ENCODE data around the gene EMX2.
A peak's percentile ranks its signal among the peaks of the same experiment; 100 is the strongest.

EMX2 gene

DNA sequence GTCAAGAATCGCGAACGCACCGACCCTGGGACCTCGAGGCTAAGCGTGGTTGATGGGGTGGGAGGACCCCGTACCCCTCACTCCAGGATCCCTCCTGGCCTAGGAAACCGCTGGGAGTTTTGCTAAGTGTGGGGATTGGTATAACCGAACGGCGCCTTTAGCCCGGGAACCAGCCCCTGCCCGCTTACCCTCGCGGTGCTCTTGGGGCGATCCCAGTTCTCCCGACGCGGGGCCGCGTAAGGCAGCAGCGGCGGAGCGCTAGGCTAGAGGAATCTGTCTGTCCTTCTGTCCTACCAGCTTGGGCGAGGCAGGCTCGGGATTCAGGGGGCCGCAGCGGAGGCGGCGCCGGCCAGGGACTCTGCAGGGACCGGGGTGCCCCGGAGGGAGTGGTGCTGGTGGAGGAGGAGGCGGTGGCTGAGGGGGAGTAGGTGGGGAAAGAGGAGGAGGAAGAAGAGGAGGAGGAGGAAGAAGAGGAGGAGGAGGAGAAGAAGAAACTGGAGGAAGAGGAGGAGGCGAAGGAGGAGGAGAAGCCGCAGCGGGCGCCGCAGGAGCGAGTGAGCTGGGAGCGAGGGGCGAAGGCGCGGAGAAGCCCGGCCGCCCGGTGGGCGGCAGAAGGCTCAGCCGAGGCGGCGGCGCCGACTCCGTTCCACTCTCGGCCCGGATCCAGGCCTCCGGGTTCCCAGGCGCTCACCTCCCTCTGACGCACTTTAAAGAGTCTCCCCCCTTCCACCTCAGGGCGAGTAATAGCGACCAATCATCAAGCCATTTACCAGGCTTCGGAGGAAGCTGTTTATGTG lies 439 bp upstream of the EMX2 start:
- peak; percentile 89 for DNase-seq (ENCODE audit: low read depth)
- H3K4me3 ChIP-seq (ENCODE audit: low read depth, low read length), result peak overlapping the region; percentile 60

DNA sequence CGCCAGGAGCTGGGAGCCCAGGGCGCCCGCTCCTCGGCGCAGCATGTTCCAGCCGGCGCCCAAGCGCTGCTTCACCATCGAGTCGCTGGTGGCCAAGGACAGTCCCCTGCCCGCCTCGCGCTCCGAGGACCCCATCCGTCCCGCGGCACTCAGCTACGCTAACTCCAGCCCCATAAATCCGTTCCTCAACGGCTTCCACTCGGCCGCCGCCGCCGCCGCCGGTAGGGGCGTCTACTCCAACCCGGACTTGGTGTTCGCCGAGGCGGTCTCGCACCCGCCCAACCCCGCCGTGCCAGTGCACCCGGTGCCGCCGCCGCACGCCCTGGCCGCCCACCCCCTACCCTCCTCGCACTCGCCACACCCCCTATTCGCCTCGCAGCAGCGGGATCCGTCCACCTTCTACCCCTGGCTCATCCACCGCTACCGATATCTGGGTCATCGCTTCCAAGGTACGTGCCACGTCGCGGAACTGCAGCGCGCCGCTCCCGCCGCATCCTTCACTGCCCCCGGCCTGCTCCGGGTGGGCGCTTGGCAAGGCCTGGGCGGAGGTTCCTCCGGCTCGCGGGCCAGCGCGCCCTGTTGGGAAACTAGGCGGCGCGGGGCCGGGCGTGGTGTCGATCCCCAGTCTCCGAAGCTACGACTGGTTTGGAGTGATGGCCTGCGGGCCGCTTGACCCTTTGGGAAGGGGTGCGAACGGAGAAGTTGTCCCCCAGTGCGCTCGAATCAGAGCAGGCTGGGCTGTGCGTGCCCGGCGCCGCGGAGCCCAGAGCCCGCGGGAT lies 868 bp downstream of the EMX2 start:
- DNase-seq (ENCODE audit: low read depth), result no peak
- H3K4me3 ChIP-seq (ENCODE audit: low read depth, low read length), result peak overlapping the region; percentile 60

DNA sequence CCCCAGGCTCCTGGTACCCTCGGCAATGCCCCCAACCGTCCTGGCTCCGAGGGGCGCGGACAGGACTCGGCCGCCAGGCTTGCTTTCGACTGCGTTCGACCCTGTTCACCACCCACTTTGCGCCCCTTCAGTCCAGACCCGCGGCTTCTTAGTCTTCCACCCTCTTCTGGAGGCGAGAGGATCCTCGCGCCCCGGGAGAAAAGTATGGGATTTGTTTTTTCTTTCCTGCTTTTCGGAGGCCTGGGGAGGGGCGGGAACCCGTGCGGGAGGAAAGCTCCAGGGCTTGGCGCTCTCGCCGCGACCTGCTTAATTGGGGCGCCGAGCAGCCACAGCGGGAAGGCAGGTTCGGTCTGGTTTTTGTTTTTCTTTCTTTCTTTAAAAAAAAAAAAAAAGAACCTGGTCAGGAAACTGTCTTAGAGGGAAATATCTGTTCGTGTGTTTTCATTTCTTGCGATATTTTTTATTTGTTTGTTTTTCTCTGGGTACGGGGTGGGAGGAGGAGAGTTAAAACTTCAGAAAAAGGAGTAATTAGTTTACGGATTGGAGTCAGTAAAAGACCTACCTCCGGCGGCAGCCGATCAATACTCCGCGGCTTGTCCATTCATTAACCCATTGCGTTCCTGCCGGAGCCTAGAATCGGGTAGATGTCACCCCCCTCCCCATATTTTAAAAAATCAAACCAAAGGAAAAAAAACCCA lies 1.6 kb downstream of the EMX2 start:
- DNase-seq (ENCODE audit: low read depth), result no peak
- H3K4me3 ChIP-seq (ENCODE audit: low read depth, low read length), result peak overlapping the region; percentile 60

DNA sequence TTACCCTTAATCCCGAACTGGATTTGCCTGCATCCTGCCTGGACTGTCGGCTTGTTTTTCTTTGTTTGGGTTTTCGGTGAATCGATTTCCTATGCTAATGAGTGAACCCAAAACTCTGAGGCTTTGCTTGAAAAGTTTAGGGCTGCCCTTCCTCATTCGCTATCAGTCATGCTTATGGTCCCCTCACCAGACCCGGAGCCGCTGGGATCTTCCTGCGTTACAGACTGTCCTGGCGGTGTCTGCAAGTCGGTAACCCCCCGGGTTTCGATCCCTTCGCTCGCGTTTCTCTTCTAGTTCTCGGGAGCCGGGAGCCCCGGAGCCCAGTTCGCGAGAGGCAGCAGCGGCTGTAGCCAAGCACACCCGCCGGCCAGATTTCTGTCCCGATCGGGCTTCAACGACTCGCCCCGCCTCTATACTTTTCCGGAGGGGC lies 2.2 kb downstream of the EMX2 start:
- no peak for DNase-seq (ENCODE audit: low read depth)
- H3K4me3 ChIP-seq (ENCODE audit: low read depth, low read length), result peak overlapping the region; percentile 60

DNA sequence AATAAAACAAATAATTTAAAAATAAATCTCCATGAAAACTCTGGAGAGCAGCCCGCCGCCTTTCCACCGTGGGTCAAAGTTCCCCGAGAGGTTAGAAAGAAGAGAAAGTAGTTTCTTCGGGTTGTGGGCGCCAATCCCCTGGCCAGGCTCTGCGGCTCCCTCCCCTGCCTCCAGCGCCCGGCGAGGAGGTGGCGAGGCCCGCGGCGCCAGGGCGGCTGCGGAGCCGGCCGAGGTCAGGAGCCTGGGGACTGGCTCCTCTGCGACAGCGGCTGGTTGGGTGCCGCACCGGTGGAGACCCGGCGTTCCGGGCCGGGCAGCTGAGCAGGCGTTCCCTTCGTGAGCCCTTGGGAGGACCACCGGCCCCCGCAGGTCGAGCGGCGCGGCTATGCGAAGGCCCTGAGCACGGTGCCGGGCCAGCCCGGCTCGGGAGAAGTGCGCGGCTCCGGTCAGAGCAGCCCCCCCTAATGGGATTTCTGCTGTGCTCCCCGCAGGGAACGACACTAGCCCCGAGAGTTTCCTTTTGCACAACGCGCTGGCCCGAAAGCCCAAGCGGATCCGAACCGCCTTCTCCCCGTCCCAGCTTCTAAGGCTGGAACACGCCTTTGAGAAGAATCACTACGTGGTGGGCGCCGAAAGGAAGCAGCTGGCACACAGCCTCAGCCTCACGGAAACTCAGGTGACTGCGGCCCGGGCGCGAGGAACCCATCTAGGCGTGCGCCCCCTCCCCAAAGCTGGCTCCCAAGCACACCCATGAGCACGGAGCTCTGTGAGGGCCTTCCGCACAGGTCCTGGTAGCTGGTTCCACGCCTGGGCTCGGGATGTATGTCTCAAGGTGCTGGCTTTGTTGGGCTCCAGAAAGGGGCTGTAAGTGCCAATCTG lies 2.8 kb downstream of the EMX2 start:
- H3K4me3 ChIP-seq (ENCODE audit: low read depth, low read length), result peak overlapping the region; percentile 60

DNA sequence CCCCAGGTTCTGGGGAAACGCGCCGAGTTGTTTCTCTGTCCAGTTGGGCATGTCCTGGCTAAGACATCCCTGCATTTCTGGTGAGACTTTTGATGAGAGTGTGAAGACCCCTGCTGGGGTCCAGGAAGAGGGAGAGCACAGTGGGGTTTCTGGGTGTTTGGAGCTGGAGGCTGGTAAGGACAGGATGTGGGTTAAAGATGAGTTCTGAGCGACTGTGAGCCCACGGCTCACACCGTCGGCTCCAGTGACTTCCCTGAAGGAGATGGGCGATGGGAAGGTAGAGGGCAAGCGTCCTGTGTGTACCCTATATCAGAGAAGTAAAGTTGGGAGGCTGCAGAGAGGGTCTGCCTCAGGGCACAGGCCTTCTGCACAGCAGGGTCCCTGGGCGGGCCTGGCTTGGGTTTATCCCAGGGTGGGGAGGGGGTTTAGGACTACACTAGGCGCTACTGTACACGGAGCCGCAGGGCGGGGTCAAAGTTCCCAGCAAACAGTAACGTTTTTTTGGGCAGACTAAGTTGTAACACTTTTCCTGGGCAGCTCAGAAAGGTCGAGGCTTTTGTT lies 3.6 kb downstream of the EMX2 start:
- no peak for DNase-seq (ENCODE audit: low read depth)
- peak overlapping the region; percentile 60 for H3K4me3 ChIP-seq (ENCODE audit: low read depth, low read length)

More for the DNA sequence above, 2.8 kb downstream of the EMX2 start:
- DNase-seq (ENCODE audit: low read depth), result no peak

DNA sequence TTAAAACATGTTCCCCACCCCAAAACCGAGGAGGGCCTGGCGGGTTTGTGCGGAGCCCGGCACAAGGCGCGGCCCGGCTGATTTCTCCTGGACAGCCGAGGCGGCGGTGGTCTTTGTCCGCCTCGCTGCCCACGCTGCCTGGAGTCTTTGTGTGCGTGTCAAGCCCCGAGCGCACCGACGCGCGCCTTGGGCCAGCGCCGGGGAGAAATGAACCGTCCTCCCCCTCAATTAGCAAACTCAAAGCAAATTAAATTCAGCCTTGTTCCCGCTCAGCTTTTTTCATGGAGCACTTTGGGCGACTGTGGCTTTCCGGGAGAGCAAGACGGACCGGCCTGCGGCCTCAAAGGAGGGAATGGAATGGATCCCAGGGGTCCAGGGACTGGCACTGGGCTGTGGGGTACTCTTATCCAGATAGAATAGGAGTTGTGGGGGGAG lies 4.1 kb downstream of the EMX2 start:
- no peak for DNase-seq (ENCODE audit: low read depth)
- H3K4me3 ChIP-seq (ENCODE audit: low read depth, low read length), result peak overlapping the region; percentile 60

DNA sequence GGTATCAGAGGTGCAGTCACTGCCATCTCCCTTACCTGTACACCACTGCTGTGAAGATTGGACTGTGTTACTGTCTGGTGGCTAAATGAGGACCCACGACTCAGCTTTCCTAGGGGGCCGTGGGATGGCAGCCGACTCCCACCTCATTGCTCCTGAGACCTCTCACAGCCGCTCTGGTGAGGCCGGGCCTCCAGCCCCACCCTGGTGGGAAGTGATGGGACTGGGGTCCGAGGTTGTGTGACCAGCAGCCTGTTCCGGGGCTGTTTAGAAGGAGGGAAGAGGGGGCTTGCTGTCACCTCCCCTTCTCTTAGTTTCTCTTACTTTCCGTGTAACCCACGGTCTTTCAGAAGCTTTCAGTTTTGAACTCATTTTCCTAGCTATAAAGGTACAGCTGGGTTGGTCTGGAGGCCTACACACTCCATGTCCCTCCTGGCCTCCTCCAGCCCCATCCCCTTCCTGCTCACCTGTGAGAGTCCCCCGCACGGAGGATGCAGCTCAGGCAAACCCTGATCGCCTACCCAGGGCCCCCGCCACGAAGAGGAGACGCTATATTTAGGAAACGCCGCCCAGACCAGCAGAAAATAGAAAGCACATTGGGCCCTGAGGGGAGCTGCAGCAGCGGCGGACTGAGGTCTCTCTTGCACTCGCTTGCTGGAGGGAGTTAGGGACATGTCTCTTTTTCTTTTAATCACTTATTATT lies 4.6 kb downstream of the EMX2 start:
- H3K4me3 ChIP-seq (ENCODE audit: low read depth, low read length), result peak overlapping the region; percentile 60
- DNase-seq (ENCODE audit: low read depth), result no peak

DNA sequence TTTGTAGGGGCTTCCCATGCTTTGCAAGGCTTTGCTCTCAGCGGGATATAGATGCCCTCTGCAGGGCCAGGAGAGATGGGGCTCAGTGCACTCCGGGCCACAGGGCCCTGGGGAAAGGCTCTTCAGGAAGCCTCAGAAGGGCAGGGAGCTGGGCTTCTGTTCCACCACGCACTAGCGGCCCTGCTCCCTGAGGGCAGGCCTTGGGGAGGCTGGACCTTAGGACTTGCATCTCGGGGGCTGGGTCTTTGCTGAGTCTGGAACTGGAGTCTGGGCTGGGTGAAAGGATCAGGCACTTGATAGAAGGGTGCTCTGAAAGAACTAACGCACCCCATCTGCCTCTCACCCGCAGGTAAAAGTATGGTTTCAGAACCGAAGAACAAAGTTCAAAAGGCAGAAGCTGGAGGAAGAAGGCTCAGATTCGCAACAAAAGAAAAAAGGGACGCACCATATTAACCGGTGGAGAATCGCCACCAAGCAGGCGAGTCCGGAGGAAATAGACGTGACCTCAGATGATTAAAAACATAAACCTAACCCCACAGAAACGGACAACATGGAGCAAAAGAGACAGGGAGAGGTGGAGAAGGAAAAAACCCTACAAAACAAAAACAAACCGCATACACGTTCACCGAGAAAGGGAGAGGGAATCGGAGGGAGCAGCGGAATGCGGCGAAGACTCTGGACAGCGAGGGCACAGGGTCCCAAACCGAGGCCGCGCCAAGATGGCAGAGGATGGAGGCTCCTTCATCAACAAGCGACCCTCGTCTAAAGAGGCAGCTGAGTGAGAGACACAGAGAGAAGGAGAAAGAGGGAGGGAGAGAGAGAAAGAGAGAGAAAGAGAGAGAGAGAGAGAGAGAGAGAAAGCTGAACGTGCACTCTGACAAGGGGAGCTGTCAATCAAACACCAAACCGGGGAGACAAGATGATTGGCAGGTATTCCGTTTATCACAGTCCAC lies 5.4 kb downstream of the EMX2 start:
- DNase-seq (ENCODE audit: low read depth), result no peak
- H3K4me3 ChIP-seq (ENCODE audit: low read depth, low read length), result peak overlapping the region; percentile 60

DNA sequence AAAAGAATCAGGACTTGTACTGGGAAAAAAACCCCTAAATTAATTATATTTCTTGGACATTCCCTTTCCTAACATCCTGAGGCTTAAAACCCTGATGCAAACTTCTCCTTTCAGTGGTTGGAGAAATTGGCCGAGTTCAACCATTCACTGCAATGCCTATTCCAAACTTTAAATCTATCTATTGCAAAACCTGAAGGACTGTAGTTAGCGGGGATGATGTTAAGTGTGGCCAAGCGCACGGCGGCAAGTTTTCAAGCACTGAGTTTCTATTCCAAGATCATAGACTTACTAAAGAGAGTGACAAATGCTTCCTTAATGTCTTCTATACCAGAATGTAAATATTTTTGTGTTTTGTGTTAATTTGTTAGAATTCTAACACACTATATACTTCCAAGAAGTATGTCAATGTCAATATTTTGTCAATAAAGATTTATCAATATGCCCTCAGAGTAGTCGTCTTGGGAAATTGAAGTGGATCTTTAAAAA lies 6.6 kb downstream of the EMX2 start:
- no peak for DNase-seq (ENCODE audit: low read depth)
- no peak overlapping the region for H3K4me3 ChIP-seq (ENCODE audit: low read depth, low read length)

DNA sequence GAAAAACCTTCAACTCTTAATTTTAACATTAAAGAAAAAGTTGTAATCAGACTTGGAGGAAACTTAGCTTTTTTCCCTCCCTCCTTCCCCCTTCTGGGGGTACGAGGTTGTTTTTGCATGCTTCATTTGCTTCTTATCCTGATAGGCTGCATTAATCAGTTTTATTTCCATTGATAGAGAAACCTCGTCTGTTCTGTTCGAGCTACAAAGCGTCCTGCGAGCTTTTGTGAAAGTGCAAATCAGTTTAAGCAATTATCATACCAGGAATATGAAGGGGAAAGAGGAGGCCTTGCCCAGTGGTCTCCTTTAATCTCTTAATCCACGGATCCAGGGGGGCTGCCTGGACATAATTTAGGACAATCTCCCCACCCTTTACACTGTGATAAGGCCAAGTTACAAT lies 7.5 kb downstream of the EMX2 start:
- no peak overlapping the region for H3K4me3 ChIP-seq (ENCODE audit: low read depth, low read length)
- no peak for DNase-seq (ENCODE audit: low read depth)

DNA sequence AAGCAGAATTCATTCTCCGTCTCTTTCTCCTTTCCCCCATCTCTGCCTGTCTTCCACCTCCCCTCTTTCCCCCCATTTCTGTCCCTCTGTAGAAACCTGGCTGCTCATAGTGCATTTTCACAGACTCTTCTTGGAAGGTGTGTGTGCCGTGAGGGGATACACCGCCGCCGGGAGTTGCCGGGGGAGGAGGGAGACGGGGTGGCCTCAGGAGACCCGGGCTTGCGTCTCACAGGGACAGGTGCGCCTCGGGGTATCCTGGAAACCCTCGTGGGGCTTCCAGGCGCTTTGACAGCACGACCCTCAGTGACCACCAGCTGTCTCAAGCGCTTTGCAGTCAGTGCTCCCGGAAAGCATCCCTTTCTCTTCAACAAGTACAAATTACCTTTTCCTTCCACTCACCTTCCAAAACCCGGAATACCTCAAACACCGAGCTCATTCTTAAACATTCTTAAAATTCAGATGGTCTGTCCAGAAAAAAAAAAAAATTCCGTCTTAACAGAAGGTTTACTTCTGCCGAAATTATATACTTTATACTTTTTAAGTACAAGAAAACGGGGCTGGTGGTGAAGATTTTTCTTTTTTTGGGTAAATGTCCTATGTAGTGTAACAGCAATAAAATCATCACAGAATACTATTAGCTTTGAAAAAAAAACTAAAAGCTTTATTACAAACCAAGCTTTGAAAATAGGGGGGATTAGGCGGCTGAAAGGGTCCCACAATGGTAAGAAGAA lies 8.2 kb downstream of the EMX2 start:
- no peak overlapping the region for H3K4me3 ChIP-seq (ENCODE audit: low read depth, low read length)
- no peak for DNase-seq (ENCODE audit: low read depth)

DNA sequence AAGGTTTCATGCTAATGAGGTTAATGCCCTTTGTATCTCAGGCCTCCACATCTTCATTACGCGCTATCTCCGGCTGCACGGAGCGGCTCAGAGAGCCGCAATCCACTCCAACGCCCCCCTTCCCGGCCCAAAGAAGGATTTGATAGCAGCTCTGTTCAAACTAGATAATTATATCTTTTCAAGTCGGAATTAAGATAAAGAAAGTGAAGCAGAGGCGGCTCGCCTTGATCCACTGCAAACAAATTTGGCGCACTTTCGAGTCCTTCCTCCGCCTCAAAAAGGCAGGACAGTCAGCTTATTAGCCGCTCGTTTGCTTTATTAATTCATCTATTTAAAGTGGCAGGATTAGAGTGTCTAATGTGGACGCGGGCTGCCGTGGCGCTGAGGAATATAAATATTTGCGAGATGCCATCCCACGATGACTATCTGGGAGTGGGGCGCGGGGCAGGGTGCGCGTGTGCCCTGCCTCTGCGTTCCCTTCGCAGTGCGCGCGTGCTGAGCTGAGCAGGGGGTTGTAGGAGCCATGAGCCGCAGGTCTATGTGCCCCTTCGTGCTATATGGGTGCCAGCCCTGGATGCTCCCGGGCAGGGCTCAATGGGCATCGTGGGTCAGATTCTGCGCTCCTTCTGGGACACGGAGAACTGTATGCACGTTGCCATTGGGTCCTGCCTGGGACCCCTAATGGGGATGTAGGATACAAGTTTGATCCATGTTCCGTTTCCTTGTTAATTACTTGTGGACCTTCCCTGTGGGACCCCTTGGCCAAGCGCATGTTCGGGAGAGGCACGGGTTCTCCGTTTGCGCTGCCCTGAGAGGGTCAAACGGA lies 9.0 kb downstream of the EMX2 start:
- H3K4me3 ChIP-seq (ENCODE audit: low read depth, low read length), result no peak overlapping the region
- DNase-seq (ENCODE audit: low read depth), result no peak

DNA sequence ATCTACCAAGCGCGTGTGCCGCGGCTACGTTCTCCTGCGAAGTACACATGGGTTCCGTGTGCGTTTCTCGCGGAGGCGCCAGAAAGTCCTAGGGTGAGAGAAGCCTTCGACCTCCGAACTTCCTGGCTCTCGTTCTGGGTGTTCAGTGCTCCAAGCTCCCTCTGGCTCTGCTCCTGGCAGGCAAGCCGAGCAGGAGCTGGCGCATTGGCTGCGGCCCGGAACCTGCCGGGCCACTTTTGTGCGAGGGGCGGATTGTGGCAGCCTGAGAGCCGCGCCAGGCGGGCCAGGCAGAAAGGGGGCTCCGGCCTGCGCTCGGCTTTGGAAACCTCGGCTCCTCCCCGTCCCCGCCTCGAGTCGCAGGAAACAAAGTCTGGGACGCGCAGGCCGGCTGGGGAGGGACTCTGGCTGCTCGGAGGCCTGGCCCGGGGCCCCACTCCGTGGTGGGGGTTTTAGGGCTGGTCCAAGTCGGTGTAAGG lies 9.6 kb downstream of the EMX2 start:
- DNase-seq (ENCODE audit: low read depth), result no peak
- no peak overlapping the region for H3K4me3 ChIP-seq (ENCODE audit: low read depth, low read length)

DNA sequence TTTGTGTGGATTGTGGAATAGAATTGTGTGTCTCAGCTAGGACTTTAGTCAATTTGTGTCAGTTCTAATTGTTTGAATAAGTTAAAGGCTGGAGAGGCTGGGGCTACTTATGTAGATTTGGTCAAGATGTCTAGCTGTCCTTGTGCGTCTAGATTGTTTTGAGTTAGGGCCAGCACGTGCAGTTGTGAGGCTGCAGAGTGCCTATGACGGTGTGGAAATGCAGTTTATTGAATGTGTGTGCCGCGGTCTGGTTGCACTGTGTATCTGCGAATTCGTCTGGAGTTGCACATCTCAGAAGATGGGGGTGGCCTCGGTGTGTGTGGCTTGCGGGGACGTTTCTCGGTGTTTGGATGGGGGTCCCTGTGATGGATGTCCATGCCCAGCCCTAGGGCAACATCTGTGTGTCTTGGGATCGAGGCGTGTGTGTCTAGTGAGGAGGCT lies 10.2 kb downstream of the EMX2 start:
- H3K4me3 ChIP-seq (ENCODE audit: low read depth, low read length), result no peak overlapping the region
- DNase-seq (ENCODE audit: low read depth), result no peak

Data from skeletal muscle cell (primary cell).